DMS79 treated with DMSO at 0.1 percent for 48 hours (cell line): ENCODE measurements around the gene MAPKBP1.

ENCODE experiments used
- DNase-seq: peaks from one replicate; lab custom pipeline; 2025; lab: John Stamatoyannopoulos, UW

The MAPKBP1 gene

GRCh38 chr15:41788262-41788661 is 14.0 kb downstream of the MAPKBP1 start:
- no peak for DNase-seq

GRCh38 chr15:41789236-41789635 is 15.0 kb downstream of the MAPKBP1 start:
- no peak for DNase-seq

GRCh38 chr15:41789662-41790061 is 15.4 kb downstream of the MAPKBP1 start:
- DNase-seq = no peak

- DNase-seq = no peak
These were observed 15.9 kb downstream of the MAPKBP1 start for GRCh38 chr15:41790169-41790568.

GRCh38 chr15:41790756-41791546 is 16.7 kb downstream of the MAPKBP1 start:
- DNase-seq = no peak

- no peak for DNase-seq
These were observed 17.3 kb downstream of the MAPKBP1 start for GRCh38 chr15:41791547-41791937.

- peak; percentile 30 for DNase-seq
These were observed 17.8 kb downstream of the MAPKBP1 start for GRCh38 chr15:41792000-41792637.

GRCh38 chr15:41794081-41794480 is 19.8 kb downstream of the MAPKBP1 start:
- DNase-seq = no peak

- DNase-seq = no peak
These were observed 21.9 kb downstream of the MAPKBP1 start for GRCh38 chr15:41795996-41796856.

GRCh38 chr15:41797201-41797944 is 23.1 kb downstream of the MAPKBP1 start:
- no peak for DNase-seq

GRCh38 chr15:41798607-41799487 is 24.6 kb downstream of the MAPKBP1 start:
- DNase-seq = no peak

- no peak for DNase-seq
These were observed 25.2 kb downstream of the MAPKBP1 start for GRCh38 chr15:41799488-41799805.

GRCh38 chr15:41801185-41801584 is 26.9 kb downstream of the MAPKBP1 start:
- DNase-seq = no peak

GRCh38 chr15:41801850-41802455 is 27.7 kb downstream of the MAPKBP1 start:
- DNase-seq = no peak

GRCh38 chr15:41804361-41804760 is 30.1 kb downstream of the MAPKBP1 start:
- DNase-seq = no peak

GRCh38 chr15:41804916-41805666 is 30.8 kb downstream of the MAPKBP1 start:
- no peak for DNase-seq

- DNase-seq = no peak
These were observed 31.4 kb downstream of the MAPKBP1 start for GRCh38 chr15:41805711-41806110.

GRCh38 chr15:41806291-41807181 is 32.3 kb downstream of the MAPKBP1 start:
- peak; percentile 39 for DNase-seq

GRCh38 chr15:41809121-41809520 is 34.8 kb downstream of the MAPKBP1 start:
- DNase-seq = no peak
